Measurements from ENCODE around the gene HMGB1.

HMGB1 gene

GRCh38 chr13:30465593-30466357 lies at the start of gene HMGB1:
Gene HMGB1 (minus strand): TSS chr13:30465936. CDS start chr13:30463680, 2,256 bp downstream.
- DNase-seq, result peak; percentile 91

- no peak for DNase-seq
Measured at GRCh38 chr13:30510811-30511371, 45.2 kb upstream of the HMGB1 start.

- no peak for DNase-seq
Measured at GRCh38 chr13:30510091-30510490, 44.4 kb upstream of the HMGB1 start.

- DNase-seq, result no peak
Measured at GRCh38 chr13:30509254-30510050, 43.7 kb upstream of the HMGB1 start.

GRCh38 chr13:30504081-30504480 lies 38.3 kb upstream of the HMGB1 start:
- DNase-seq, result no peak

GRCh38 chr13:30502237-30502636 lies 36.5 kb upstream of the HMGB1 start:
- no peak for DNase-seq

- DNase-seq, result no peak
Measured at GRCh38 chr13:30499338-30499737, 33.6 kb upstream of the HMGB1 start.

GRCh38 chr13:30496147-30496546 lies 30.4 kb upstream of the HMGB1 start:
- DNase-seq, result no peak

GRCh38 chr13:30495746-30496145 lies 30.0 kb upstream of the HMGB1 start:
- DNase-seq, result no peak

GRCh38 chr13:30493658-30494381 lies 28.1 kb upstream of the HMGB1 start:
- DNase-seq, result no peak

GRCh38 chr13:30487075-30487470 lies 21.3 kb upstream of the HMGB1 start:
- no peak for DNase-seq

GRCh38 chr13:30486230-30487074 lies 20.7 kb upstream of the HMGB1 start:
- no peak for DNase-seq

- DNase-seq, result no peak
Measured at GRCh38 chr13:30481241-30481760, 15.6 kb upstream of the HMGB1 start.

- no peak for DNase-seq
Measured at GRCh38 chr13:30480292-30480950, 14.7 kb upstream of the HMGB1 start.

- no peak for DNase-seq
Measured at GRCh38 chr13:30479883-30480219, 14.1 kb upstream of the HMGB1 start.

- no peak for DNase-seq
Measured at GRCh38 chr13:30479154-30479882, 13.6 kb upstream of the HMGB1 start.

GRCh38 chr13:30477346-30478195 lies 11.8 kb upstream of the HMGB1 start:
- no peak for DNase-seq

GRCh38 chr13:30473675-30474074 lies 7.9 kb upstream of the HMGB1 start:
- DNase-seq, result no peak

- DNase-seq, result no peak
Measured at GRCh38 chr13:30466841-30467252, 1.1 kb upstream of the HMGB1 start.

- no peak for DNase-seq
Measured at GRCh38 chr13:30466358-30466714, 600 bp upstream of the HMGB1 start.

Measured in activated T-cell treated with anti-CD3 and anti-CD28 coated beads for 4 hours (primary cell).